GM18909 (cell line): Measurements from ENCODE around the gene SDHD.

Experiments
- ATAC-seq: cut with Tn5 transposase; IDR thresholded peaks from one replicate; pipeline ENCODE4 v1.9.1; 2021; ENCODE audit warnings: mild to moderate bottlenecking; ENCODE audit not compliant: unreplicated experiment, poor library complexity

The SDHD gene

GRCh38 chr11:112097734-112098528, 11.3 kb downstream of the SDHD start:
- no peak for ATAC-seq

GRCh38 chr11:112100462-112100861, 13.8 kb downstream of the SDHD start:
- no peak for ATAC-seq

GRCh38 chr11:112103446-112103845, 16.8 kb downstream of the SDHD start:
- no peak for ATAC-seq

- ATAC-seq, result no peak
These were observed 19.4 kb downstream of the SDHD start for GRCh38 chr11:112106070-112106469.

GRCh38 chr11:112113539-112114457, 27.1 kb downstream of the SDHD start:
- ATAC-seq, result no peak

- no peak for ATAC-seq
These were observed 27.8 kb downstream of the SDHD start for GRCh38 chr11:112114460-112114859.

- no peak for ATAC-seq
These were observed 28.7 kb downstream of the SDHD start for GRCh38 chr11:112115386-112115785.

- no peak for ATAC-seq
These were observed 31.5 kb downstream of the SDHD start for GRCh38 chr11:112118176-112118575.

GRCh38 chr11:112121981-112122615, 35.4 kb downstream of the SDHD start:
- no peak for ATAC-seq

GRCh38 chr11:112123129-112123528, 36.5 kb downstream of the SDHD start:
- no peak for ATAC-seq

- ATAC-seq, result no peak
These were observed 40.4 kb downstream of the SDHD start for GRCh38 chr11:112127056-112127455.

GRCh38 chr11:112128483-112129121, 41.9 kb downstream of the SDHD start:
- ATAC-seq, result no peak

- no peak for ATAC-seq
These were observed 43.0 kb downstream of the SDHD start for GRCh38 chr11:112129656-112130055.

- no peak for ATAC-seq
These were observed 46.1 kb downstream of the SDHD start for GRCh38 chr11:112132737-112133136.

- no peak for ATAC-seq
These were observed 47.8 kb downstream of the SDHD start for GRCh38 chr11:112134473-112134872.

- ATAC-seq, result no peak
These were observed 56.9 kb downstream of the SDHD start for GRCh38 chr11:112143597-112143996.
